HG03432 (cell line): ENCODE measurements around the gene TGFA.

Experiments
- ATAC-seq: cut with Tn5 transposase; IDR thresholded peaks from one replicate; pipeline ENCODE4 v1.9.1; 2021; ENCODE audit warnings: mild to moderate bottlenecking, moderate library complexity; ENCODE audit not compliant: unreplicated experiment

Gene TGFA

GRCh38 chr2:70425682-70426301 is 127.8 kb downstream of the TGFA start:
- ATAC-seq, result no peak

GRCh38 chr2:70420740-70421139 is 132.9 kb downstream of the TGFA start:
- ATAC-seq, result no peak

GRCh38 chr2:70420143-70420542 is 133.5 kb downstream of the TGFA start:
- ATAC-seq, result no peak

GRCh38 chr2:70418514-70418913 is 135.1 kb downstream of the TGFA start:
- no peak for ATAC-seq

GRCh38 chr2:70417011-70417410 is 136.6 kb downstream of the TGFA start:
- no peak for ATAC-seq

- no peak for ATAC-seq
Observed at GRCh38 chr2:70412294-70413070, 141.1 kb downstream of the TGFA start.

GRCh38 chr2:70411483-70412125 is 142.0 kb downstream of the TGFA start:
- no peak for ATAC-seq

- no peak for ATAC-seq
Observed at GRCh38 chr2:70403267-70404053, 150.2 kb downstream of the TGFA start.

- ATAC-seq, result no peak
Observed at GRCh38 chr2:70400539-70400938, 153.1 kb downstream of the TGFA start.

- no peak for ATAC-seq
Observed at GRCh38 chr2:70399046-70399445, 154.6 kb downstream of the TGFA start.
